SU-DHL-6 (cell line): ENCODE measurements around the gene NLGN1.

ENCODE experiments used
- EZH2phosphoT487 ChIP-seq: fragments of 200-600 bp; sonication (generic), shearing (Covaris generic); conservative IDR thresholded peaks from 2 replicates; pipeline ENCODE4 v1.6.1; 2018; ENCODE audit warnings: mild to moderate bottlenecking, antibody characterized with exemption, low read length, moderate library complexity, mixed read lengths
- TF ChIP-seq, protein P1 (sequence below): fragments of 200-600 bp; sonication (generic); IDR thresholded peaks from one replicate; pipeline ENCODE4 v1.5.1; 2017; ENCODE audit warnings: antibody characterized with exemption, mild to moderate bottlenecking, low read length, moderate library complexity; ENCODE audit not compliant: insufficient read depth, poor library complexity, severe bottlenecking

DNA sequence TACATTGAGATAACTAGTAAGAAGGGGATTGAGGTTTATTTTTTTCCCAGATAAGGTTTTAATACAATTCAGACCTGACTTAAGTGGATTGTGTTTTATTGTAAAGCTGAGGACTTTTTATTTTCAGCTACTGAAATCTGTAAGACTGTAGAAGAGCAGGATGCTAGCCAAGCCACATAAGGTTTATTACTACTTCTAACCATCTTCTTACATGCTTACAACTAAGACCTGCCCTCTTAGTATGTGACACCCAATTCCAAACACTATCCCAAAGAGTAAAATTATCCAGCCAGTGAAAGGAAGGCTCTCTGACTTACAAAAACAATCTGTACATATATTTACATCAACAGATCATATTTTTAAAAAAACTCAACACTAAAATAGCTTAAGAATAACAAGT, 897.1 kb downstream of the NLGN1 start:
- TF ChIP-seq, protein P1, sequence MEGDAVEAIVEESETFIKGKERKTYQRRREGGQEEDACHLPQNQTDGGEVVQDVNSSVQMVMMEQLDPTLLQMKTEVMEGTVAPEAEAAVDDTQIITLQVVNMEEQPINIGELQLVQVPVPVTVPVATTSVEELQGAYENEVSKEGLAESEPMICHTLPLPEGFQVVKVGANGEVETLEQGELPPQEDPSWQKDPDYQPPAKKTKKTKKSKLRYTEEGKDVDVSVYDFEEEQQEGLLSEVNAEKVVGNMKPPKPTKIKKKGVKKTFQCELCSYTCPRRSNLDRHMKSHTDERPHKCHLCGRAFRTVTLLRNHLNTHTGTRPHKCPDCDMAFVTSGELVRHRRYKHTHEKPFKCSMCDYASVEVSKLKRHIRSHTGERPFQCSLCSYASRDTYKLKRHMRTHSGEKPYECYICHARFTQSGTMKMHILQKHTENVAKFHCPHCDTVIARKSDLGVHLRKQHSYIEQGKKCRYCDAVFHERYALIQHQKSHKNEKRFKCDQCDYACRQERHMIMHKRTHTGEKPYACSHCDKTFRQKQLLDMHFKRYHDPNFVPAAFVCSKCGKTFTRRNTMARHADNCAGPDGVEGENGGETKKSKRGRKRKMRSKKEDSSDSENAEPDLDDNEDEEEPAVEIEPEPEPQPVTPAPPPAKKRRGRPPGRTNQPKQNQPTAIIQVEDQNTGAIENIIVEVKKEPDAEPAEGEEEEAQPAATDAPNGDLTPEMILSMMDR = no peak
- no peak for TF ChIP-seq EZH2phosphoT487
